ENCODE data around the gene MLLT6.

DNA sequence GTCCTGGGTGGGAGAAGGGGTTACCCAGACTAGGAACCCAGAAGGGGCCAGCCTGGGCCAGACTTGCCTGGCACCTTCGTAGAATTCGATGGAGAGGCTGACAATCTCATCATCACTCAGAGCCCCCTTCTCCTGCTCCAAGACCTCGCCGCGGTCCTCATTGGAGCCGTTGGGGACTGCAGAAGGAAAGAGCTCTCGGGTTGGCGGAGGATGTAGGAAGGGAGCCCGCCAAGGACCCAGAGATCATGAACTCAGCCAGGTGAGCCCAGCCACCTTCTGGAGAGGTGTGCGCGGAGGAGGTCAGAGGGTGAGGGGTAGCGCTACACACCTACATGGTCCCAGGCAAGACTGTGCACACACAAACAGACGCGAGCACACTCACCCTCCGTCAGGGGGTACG is 33.6 kb downstream of the MLLT6 start:
- TF ChIP-seq EP300 (IDR thresholded peaks at IDR 0.05; ENCODE audit: low read depth in 2 of 2, low read length in 2 of 2) (no peak), EP300 (CRISPR knock-in tag; IDR thresholded peaks at IDR 0.05; ENCODE audit: borderline replicate concordance) (no peak), NFYB (CRISPR knock-in tag; IDR thresholded peaks at IDR 0.05) (no peak), CHD2 (IDR thresholded peaks at IDR 0.05; ENCODE audit: low read depth, low read length) (no peak), ZKSCAN5 (CRISPR knock-in tag; IDR thresholded peaks at IDR 0.05) (no peak), POLR2AphosphoS5 (IDR thresholded peaks at IDR 0.05; ENCODE audit: low read depth, low read length) (no peak), MXD4 (CRISPR knock-in tag; IDR thresholded peaks at IDR 0.05) (no peak)
- TF ChIP-seq, protein P1, sequence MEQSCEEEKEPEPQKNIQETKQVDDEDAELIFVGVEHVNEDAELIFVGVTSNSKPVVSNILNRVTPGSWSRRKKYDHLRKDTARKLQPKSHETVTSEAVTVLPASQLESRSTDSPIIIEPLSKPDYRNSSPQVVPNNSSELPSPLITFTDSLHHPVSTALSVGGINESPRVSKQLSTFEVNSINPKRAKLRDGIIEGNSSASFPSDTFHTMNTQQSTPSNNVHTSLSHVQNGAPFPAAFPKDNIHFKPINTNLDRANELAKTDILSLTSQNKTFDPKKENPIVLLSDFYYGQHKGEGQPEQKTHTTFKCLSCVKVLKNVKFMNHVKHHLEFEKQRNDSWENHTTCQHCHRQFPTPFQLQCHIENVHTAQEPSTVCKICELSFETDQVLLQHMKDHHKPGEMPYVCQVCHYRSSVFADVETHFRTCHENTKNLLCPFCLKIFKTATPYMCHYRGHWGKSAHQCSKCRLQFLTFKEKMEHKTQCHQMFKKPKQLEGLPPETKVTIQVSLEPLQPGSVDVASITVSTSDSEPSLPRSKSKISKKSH (CRISPR knock-in tag; IDR thresholded peaks at IDR 0.05; ENCODE audit: borderline replicate concordance): no peak
- TF ChIP-seq, protein P2, sequence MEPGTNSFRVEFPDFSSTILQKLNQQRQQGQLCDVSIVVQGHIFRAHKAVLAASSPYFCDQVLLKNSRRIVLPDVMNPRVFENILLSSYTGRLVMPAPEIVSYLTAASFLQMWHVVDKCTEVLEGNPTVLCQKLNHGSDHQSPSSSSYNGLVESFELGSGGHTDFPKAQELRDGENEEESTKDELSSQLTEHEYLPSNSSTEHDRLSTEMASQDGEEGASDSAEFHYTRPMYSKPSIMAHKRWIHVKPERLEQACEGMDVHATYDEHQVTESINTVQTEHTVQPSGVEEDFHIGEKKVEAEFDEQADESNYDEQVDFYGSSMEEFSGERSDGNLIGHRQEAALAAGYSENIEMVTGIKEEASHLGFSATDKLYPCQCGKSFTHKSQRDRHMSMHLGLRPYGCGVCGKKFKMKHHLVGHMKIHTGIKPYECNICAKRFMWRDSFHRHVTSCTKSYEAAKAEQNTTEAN (CRISPR knock-in tag; conservative IDR thresholded peaks at IDR 0.05): no peak

Data from HepG2 (cell line).